ENCODE results near the gene SIVA1.

- TF ChIP-seq POLR2AphosphoS5 (IDR thresholded peaks at IDR 0.05; ENCODE audit: low read depth, low read length) (no peak), CTCF (IDR thresholded peaks at IDR 0.05) (no peak), MXI1 (IDR thresholded peaks at IDR 0.05; ENCODE audit: low read depth, low read length) (no peak), FOXM1 (IDR thresholded peaks at IDR 0.05; ENCODE audit: low read depth) (no peak), RAD21 (IDR thresholded peaks at IDR 0.05; ENCODE audit: low read length) (no peak), EZH2phosphoT487 (IDR thresholded peaks at IDR 0.05; ENCODE audit: borderline replicate concordance, low read depth) (no peak), JUND (IDR thresholded peaks at IDR 0.05) (no peak), RCOR1 (IDR thresholded peaks at IDR 0.05; ENCODE audit: low read length) (no peak), ELF1 (IDR thresholded peaks at IDR 0.05) (no peak), FOXJ3 (CRISPR knock-in tag; IDR thresholded peaks at IDR 0.05) (no peak), MAX (IDR thresholded peaks at IDR 0.05; ENCODE audit: low read depth) (no peak)
- TF ChIP-seq, protein P1, sequence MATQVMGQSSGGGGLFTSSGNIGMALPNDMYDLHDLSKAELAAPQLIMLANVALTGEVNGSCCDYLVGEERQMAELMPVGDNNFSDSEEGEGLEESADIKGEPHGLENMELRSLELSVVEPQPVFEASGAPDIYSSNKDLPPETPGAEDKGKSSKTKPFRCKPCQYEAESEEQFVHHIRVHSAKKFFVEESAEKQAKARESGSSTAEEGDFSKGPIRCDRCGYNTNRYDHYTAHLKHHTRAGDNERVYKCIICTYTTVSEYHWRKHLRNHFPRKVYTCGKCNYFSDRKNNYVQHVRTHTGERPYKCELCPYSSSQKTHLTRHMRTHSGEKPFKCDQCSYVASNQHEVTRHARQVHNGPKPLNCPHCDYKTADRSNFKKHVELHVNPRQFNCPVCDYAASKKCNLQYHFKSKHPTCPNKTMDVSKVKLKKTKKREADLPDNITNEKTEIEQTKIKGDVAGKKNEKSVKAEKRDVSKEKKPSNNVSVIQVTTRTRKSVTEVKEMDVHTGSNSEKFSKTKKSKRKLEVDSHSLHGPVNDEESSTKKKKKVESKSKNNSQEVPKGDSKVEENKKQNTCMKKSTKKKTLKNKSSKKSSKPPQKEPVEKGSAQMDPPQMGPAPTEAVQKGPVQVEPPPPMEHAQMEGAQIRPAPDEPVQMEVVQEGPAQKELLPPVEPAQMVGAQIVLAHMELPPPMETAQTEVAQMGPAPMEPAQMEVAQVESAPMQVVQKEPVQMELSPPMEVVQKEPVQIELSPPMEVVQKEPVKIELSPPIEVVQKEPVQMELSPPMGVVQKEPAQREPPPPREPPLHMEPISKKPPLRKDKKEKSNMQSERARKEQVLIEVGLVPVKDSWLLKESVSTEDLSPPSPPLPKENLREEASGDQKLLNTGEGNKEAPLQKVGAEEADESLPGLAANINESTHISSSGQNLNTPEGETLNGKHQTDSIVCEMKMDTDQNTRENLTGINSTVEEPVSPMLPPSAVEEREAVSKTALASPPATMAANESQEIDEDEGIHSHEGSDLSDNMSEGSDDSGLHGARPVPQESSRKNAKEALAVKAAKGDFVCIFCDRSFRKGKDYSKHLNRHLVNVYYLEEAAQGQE (IDR thresholded peaks at IDR 0.05; ENCODE audit: low read depth, low read length) = no peak
- TF ChIP-seq, protein P2, sequence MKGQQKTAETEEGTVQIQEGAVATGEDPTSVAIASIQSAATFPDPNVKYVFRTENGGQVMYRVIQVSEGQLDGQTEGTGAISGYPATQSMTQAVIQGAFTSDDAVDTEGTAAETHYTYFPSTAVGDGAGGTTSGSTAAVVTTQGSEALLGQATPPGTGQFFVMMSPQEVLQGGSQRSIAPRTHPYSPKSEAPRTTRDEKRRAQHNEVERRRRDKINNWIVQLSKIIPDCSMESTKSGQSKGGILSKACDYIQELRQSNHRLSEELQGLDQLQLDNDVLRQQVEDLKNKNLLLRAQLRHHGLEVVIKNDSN (IDR thresholded peaks at IDR 0.05; ENCODE audit: borderline replicate concordance, low read depth) = no peak
Measured at GRCh38 chr14:104778694-104779331, 25.9 kb downstream of the SIVA1 start.
